ENCODE results near the gene LRRC30.
"Not testable (repeated sequence)": the region's sequence is repeated elsewhere in the genome, so short reads cannot be mapped to it uniquely, and the experiment has no call there.

The LRRC30 gene

GRCh38 chr18:7230626-7231349, at the start of gene LRRC30:
TSS of gene LRRC30 (plus strand) at chr18:7231089. CDS start at chr18:7231139, 50 bp downstream.
- no peak for DNase-seq (ENCODE audit: low read depth)

GRCh38 chr18:7185701-7186100, 45.2 kb upstream of the LRRC30 start:
- DNase-seq (ENCODE audit: low read depth) = no peak

- DNase-seq (ENCODE audit: low read depth) = no peak
Observed at GRCh38 chr18:7190547-7191156, 40.2 kb upstream of the LRRC30 start.

- no peak for DNase-seq (ENCODE audit: low read depth)
Observed at GRCh38 chr18:7191736-7192135, 39.2 kb upstream of the LRRC30 start.

GRCh38 chr18:7195266-7195665, 35.6 kb upstream of the LRRC30 start:
- no peak for DNase-seq (ENCODE audit: low read depth)

GRCh38 chr18:7196421-7196820, 34.5 kb upstream of the LRRC30 start:
- DNase-seq (ENCODE audit: low read depth) = no peak

- no peak for DNase-seq (ENCODE audit: low read depth)
Observed at GRCh38 chr18:7197854-7198253, 33.0 kb upstream of the LRRC30 start.

- DNase-seq (ENCODE audit: low read depth) = no peak
Observed at GRCh38 chr18:7198326-7198725, 32.6 kb upstream of the LRRC30 start.

- DNase-seq (ENCODE audit: low read depth) = no peak
Observed at GRCh38 chr18:7201096-7201495, 29.8 kb upstream of the LRRC30 start.

GRCh38 chr18:7202169-7202568, 28.7 kb upstream of the LRRC30 start:
- no peak for DNase-seq (ENCODE audit: low read depth)

GRCh38 chr18:7203601-7204000, 27.3 kb upstream of the LRRC30 start:
- DNase-seq (ENCODE audit: low read depth) = not testable (repeated sequence)

- DNase-seq (ENCODE audit: low read depth) = no peak
Observed at GRCh38 chr18:7205346-7205745, 25.5 kb upstream of the LRRC30 start.

GRCh38 chr18:7206217-7206616, 24.7 kb upstream of the LRRC30 start:
- no peak for DNase-seq (ENCODE audit: low read depth)

GRCh38 chr18:7207366-7207915, 23.4 kb upstream of the LRRC30 start:
- no peak for DNase-seq (ENCODE audit: low read depth)

- DNase-seq (ENCODE audit: low read depth) = no peak
Observed at GRCh38 chr18:7221424-7222155, 9.3 kb upstream of the LRRC30 start.

GRCh38 chr18:7224198-7224597, 6.7 kb upstream of the LRRC30 start:
- DNase-seq (ENCODE audit: low read depth) = no peak

- DNase-seq (ENCODE audit: low read depth) = no peak
Observed at GRCh38 chr18:7232218-7232617, 1.3 kb downstream of the LRRC30 start.

- no peak for DNase-seq (ENCODE audit: low read depth)
Observed at GRCh38 chr18:7233134-7233810, 2.4 kb downstream of the LRRC30 start.

- no peak for DNase-seq (ENCODE audit: low read depth)
Observed at GRCh38 chr18:7234091-7234490, 3.2 kb downstream of the LRRC30 start.

- no peak for DNase-seq (ENCODE audit: low read depth)
Observed at GRCh38 chr18:7234956-7235355, 4.1 kb downstream of the LRRC30 start.

- no peak for DNase-seq (ENCODE audit: low read depth)
Observed at GRCh38 chr18:7236072-7236471, 5.2 kb downstream of the LRRC30 start.

GRCh38 chr18:7236933-7237332, 6.0 kb downstream of the LRRC30 start:
- DNase-seq (ENCODE audit: low read depth) = no peak
